A172 (cell line): ENCODE data around the gene UBE2F. TPM values are rescaled to one million over a fixed set of nuclear protein-coding genes. Genes with fewer than 3 reads are reported as not detected.
"Not testable (repeated sequence)": the region's sequence is repeated elsewhere in the genome, so short reads cannot be mapped to it uniquely, and the experiment has no call there.

Source experiments
- DNase-seq: peaks from one replicate; pipeline ENCODE4 v3.0.0-alpha.2; 2015; ENCODE audit warnings: low spot score
- total RNA-seq: library from RNA; depleted of rRNA; stranded (reverse); fragments of >200 nt; shearing (Covaris generic); gene quantifications from 2 replicates; pipeline ENCODE4 v1.2.3, GENCODE V29; 2014

Gene UBE2F
- total RNA-seq, 1 experiment from 2014 or later = 116 TPM

GRCh38 chr2:238046725-238047270 lies 80.0 kb downstream of the UBE2F start:
- DNase-seq = no peak

DNA sequence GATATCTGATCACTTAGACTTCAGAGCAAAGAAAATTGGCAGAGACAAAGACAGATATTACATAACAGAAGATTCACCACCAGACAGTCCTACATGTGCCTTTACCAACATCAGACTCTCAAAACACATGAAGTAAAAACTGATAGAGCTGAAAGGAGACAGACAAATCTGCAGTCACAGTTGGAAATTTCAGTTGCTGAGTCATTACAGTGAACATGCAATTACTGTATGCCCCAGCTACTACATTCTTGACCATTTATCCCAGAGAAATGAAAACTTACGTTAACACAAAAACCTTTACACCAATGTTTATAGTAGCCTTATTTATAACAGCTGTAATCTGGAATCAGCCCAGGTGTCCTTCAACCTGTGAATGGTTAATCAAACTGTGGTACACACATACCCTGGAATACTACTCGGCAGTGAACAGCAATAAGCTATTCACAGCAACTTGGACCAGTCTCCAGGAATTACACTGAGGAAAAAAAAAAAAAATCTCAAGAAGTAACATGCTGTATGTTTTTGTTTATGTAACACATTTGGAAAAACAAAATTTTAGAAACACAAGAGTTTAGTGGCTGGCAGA lies 86.5 kb downstream of the UBE2F start:
- peak; percentile 26 for DNase-seq

- no peak for DNase-seq
Measured at GRCh38 chr2:238055841-238056240, 89.0 kb downstream of the UBE2F start.

- not testable (repeated sequence) for DNase-seq
Measured at GRCh38 chr2:238057696-238058575, 91.1 kb downstream of the UBE2F start.

GRCh38 chr2:238059505-238059904 lies 92.7 kb downstream of the UBE2F start:
- DNase-seq = no peak

DNA sequence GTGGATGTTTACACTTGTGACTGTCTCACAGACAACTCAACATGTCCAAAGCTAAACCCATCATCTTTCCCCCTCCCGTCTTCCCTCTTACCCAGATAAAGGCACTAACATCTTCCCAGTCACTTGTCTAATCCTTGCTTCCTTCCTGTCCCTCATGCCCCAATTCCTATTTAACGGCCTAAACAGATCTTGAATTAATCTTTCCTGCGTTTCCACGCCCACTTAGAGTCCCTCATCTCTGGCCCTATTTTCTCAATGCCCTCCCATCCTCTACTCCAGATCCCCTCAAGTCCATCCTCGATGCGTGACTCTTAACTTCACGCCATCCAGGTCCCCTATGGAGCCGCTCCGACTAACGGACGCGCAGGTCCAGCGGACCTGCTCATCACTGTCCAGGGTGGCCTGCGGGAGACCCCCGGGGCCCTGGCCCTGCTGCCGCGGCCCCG lies 93.3 kb downstream of the UBE2F start:
- peak; percentile 28 for DNase-seq

DNA sequence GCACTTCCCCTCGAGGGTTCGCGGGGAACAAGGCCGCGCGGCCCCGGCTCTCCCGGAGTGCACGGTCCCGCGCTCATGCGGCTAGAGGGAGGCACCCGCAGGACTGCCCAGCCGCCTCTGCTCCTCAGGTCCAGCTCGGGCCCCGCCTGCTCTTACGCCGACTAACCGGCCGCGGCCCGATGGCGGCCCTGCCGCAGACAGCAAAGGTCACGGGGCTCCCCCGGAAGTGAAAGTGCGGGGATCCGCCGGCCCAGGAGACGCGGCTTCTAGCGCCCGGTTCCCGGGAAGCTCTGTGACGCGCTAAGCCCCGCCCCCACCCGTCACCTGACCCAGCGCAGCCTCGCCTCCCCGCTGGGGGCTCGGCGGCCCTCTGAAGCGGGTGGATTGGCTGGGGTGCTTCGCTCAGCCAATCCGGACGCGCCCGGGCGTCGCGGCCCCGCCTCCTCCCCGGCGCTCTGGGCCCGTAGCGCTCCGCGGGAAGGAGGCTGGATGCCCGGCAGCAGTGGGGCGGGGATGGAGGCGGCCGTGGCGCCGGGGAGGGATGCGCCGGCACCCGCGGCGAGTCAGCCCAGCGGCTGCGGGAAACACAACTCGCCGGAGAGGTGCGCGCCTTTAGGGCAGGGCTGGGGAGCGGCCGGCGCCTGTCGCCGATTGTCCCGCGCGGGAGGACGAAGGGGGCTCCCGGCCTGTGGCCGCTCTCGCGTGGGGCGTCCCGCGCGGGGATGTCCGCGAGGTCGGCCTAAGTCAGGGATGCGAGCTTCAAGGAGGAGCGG lies 93.9 kb downstream of the UBE2F start, which contains the start of gene SCLY:
Gene SCLY (plus strand): TSS at position 460 of the 773 bp plus-strand sequence. CDS start 54 bp downstream, at position 514.
- DNase-seq = peak; percentile 95

- peak; percentile 42 for DNase-seq
Measured at GRCh38 chr2:238061315-238062202, 94.7 kb downstream of the UBE2F start.

- DNase-seq = no peak
Measured at GRCh38 chr2:238063414-238064189, 96.8 kb downstream of the UBE2F start.

GRCh38 chr2:238064376-238064775 lies 97.6 kb downstream of the UBE2F start:
- no peak for DNase-seq

GRCh38 chr2:238065071-238065846 lies 98.4 kb downstream of the UBE2F start:
- no peak for DNase-seq

DNA sequence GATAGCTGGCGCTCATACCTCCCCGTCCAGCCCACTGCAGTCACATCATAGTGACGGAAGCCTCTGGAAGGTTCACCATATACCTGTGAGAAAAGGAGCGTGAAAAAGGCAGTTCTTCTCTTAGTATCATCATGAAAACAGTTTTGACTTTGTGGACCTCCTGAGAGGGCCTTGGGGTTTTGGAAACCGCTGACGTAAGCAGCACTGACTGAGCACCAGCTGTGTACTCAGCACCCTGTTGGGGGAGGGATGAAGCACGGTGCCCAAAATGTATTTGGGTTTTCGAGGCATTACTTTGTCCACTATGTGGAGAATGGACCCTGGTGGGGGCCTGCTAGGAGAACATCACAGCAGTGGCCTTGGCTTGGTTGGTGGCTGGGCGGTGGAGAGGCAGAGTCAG lies 99.4 kb downstream of the UBE2F start:
- DNase-seq = no peak

DNA sequence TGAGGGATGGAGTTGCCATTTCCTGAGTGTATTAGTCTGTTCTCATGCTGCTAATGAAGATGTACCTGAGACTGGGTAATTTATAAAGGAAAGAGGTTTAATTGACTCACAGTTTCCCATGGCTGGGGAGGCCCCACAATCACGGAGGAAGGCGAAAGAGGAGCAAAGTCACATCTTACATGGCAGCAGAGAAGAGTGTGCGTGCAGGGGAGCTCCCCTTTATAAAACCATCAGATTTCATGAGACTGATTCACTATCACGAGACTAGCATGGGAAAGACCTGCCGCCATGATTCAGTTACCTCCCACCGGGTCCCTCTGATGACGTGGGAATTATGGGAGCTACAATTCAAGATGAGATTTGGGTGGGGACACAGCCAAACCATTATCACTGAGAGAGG lies 99.9 kb downstream of the UBE2F start:
- DNase-seq = not testable (repeated sequence)

DNA sequence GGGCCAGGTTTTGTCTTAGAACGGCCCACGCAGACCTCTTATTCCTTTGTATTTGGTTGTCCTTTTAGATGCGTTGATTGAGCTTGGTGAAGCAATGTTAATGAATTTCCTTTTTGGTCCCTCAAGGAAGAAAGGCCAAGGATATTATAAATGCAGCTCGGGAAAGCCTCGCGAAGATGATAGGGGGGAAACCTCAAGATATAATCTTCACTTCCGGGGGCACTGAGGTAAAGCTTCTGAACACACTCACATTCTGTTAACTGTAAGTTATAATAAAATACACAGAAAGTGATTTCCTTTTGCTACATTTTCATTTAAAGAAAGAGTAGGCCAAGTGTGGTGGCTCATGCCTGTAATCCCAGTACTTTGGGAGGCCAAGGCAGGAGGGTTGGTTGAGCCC lies 101.1 kb downstream of the UBE2F start:
- DNase-seq = no peak

GRCh38 chr2:238069021-238069709 lies 102.4 kb downstream of the UBE2F start:
- no peak for DNase-seq

DNA sequence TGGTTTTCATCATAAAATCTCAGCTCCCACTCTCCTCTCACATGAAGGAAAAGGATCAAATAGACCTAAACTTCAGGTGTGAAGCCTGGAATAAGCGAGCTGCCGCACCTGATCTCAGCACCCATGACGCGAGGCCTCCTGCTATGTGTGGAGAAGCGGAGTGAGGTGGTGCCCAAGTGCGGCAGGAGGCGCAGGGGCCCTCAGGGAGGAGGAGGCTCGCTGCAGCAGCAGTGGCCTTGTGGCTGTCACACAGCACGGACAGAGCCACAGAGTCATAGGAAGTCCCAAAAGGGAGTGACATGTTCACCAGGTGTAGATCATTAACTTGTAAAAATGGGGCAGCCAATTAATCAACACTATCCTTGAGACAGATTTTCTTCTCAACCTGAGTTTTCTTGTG lies 103.1 kb downstream of the UBE2F start:
- no peak for DNase-seq

- DNase-seq = no peak
Measured at GRCh38 chr2:238075397-238075796, 108.6 kb downstream of the UBE2F start.

DNA sequence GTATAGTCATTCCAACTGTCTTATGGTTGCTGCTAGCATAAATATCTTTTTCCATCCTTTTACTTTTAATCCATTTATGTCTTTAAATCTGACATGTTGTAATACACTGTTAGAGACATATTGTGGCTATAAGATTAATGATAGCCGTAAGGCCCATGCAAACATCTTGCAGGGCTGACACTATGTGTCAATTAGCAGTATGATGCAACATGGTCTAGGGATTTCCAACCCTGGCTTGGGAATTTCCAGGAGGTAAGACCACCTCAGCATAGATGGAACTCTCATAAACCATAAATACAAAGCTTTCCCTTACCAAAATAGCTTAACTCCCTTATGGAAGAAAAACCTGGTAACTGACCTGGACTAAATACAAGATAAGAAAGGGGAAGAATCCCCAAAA lies 110.5 kb downstream of the UBE2F start:
- no peak for DNase-seq

- no peak for DNase-seq
Measured at GRCh38 chr2:238079874-238080327, 113.1 kb downstream of the UBE2F start.
